ENCODE results near the gene DVL1. TPM values are rescaled to one million over a fixed set of nuclear protein-coding genes. Genes with fewer than 3 reads are reported as not detected.

The DVL1 gene
- total RNA-seq, 5 donors from 2014 or later (not counting 1 experiment from before 2014, with no cell fraction given), result 43.6 to 70.4 (median 64.9) TPM

DNA sequence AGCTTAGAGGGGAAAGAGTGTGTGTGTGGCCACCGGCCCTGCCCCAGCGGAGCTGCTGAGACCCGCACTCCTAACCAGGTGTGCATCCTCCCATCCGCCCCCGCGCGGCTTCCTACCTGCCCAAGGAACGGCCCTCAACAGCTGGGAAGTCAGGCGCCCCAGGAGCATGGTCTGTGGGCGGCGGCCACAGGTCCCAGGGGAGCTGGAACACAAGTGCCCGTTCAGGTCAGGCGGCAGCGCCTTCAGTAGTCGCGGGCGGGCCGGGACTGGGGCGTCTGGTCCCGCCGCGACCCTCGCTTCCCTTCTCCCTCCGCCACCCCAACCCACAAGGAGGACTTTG is 25.3 kb upstream of the DVL1 start:
- peak overlapping the region; percentile 91 for H3K27ac ChIP-seq (ENCODE audit: low read length)
- peak overlapping the region; percentile 83 to 91 (median 88) for H3K4me3 Mint-ChIP-seq
- H3K4me1 Mint-ChIP-seq, result peaks cover 0 to 41% (median 23%) of the 10 kb centered on the region in 3 donors
- H3K9me3 Mint-ChIP-seq, result no peaks in the 10 kb centered on the region
- no peaks in the 10 kb centered on the region for H3K36me3 Mint-ChIP-seq
- peaks cover 15 to 51% of the 10 kb centered on the region in 2 experiments for H3K4me1 ChIP-seq (ENCODE audit: control insufficient read depth in 1 of 2, extremely low read depth in 1 of 2, insufficient read depth in 2 of 2, low read length in 2 of 2)
- peak overlapping the region; percentile 71 to 76 for H3K4me3 ChIP-seq (ENCODE audit: control insufficient read depth in 1 of 2, extremely low read depth in 1 of 2, low read length in 1 of 2)
- ATAC-seq (replicated peaks in 1 of 4) (no peak), DNase-seq (peak in 1 of 35 experiments; percentile 24)
- ChIA-PET CTCF (interaction anchor here in 1 of 2 donors (1.2 kb wide), 3 partner anchors 24 to 33 kb away, joined by 3 to 4 read pairs (median 4); partner anchors contain the start of gene CCNL2), POLR2A (interaction anchor here in 1 of 2 donors (0.5 to 1.2 kb wide), 2 partner anchors 24 to 28 kb away, joined by 4 read pairs; partner anchors contain the start of gene CCNL2)
- no peaks in the 10 kb centered on the region for H3K27me3 Mint-ChIP-seq
- no peaks in the 10 kb centered on the region for H3K9me3 ChIP-seq
- peak overlapping the region in 1 of 2 donors; percentile 79 for H3K27ac Mint-ChIP-seq
- H3K36me3 ChIP-seq (ENCODE audit: control insufficient read depth in 2 of 2, extremely low read depth in 1 of 2, insufficient read depth in 1 of 2, low read length in 1 of 2), result peaks cover 0 to 4% of the 10 kb centered on the region in 2 donors
- whole genome bisulfite sequencing (ENCODE audit: insufficient coverage), result under 1% methylated on average over 24 of the region's 24 CpGs
- H3K27me3 ChIP-seq (replicated peaks in 1 of 2; ENCODE audit: control insufficient read depth in 2 of 2, extremely low read depth in 1 of 2, insufficient read depth in 2 of 2, low read length in 1 of 2), result no peaks in the 10 kb centered on the region

DNA sequence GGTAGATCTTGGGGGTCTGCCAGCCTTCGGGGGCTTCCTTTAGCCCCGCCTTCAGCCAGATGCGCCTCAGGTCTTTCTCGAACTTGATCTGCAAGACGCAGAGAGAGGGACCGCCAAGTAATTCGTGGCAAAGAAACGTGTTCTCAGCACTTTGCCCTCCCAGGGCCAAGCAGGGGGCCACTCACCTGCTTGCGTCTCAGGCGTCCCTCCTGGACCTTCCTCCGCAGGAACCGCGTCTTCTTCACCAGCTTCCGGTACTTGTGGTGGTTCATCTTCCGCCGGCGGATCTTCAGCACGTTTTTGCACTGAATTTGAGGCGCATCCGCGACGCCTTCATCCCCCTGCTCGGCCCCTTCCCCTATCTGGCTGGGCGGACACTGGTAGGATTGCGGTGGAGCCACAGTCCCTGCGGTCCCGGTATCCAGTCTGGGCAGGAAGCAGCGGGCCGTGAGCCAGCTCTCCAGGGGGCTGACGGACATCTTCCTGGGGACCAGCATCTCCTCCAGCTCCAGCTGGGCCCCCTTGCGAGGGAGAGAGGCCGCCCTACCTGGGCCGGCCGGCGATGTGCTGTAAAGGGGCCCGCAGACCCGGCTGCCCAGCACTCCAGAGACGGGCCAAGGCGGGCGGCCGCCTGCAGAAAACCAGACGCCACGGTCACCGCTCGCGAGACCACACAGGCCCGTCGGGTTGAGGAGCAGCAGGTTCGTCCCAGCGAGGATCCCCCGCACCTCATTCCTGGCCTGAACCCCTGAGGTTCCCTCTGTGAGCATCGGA is 24.8 kb upstream of the DVL1 start:
- peaks cover 0 to 4% of the 10 kb centered on the region in 2 donors for H3K36me3 ChIP-seq (ENCODE audit: control insufficient read depth in 2 of 2, extremely low read depth in 1 of 2, insufficient read depth in 1 of 2, low read length in 1 of 2)
- ATAC-seq (replicated peaks in 1 of 4), result no peak
- peaks cover 15 to 51% of the 10 kb centered on the region in 2 experiments for H3K4me1 ChIP-seq (ENCODE audit: control insufficient read depth in 1 of 2, extremely low read depth in 1 of 2, insufficient read depth in 2 of 2, low read length in 2 of 2)
- Mint-ChIP-seq H3K36me3 (no peaks in the 10 kb centered on the region), H3K4me1 (peaks cover 0 to 41% (median 23%) of the 10 kb centered on the region in 3 donors), H3K27me3 (no peaks in the 10 kb centered on the region), H3K4me3 (peak overlapping the region; percentile 83 to 91 (median 88)), H3K27ac (peak overlapping the region; percentile 43 to 79), H3K9me3 (no peaks in the 10 kb centered on the region)
- H3K4me3 ChIP-seq (ENCODE audit: control insufficient read depth in 1 of 2, extremely low read depth in 1 of 2, low read length in 1 of 2), result peak overlapping the region; percentile 71 to 76
- ChIA-PET CTCF (interaction anchor here in 1 of 2 donors (1.2 kb wide), 1 partner anchor 25 kb away, joined by 4 read pairs; the partner anchor contains the start of gene CCNL2), POLR2A (no interaction called here)
- peak in 1 of 35 experiments; percentile 14 for DNase-seq
- 69% methylated on average over 49 of the region's 52 CpGs for WGBS (ENCODE audit: insufficient coverage)
- no peaks in the 10 kb centered on the region for H3K27me3 ChIP-seq (replicated peaks in 1 of 2; ENCODE audit: control insufficient read depth in 2 of 2, extremely low read depth in 1 of 2, insufficient read depth in 2 of 2, low read length in 1 of 2)
- H3K27ac ChIP-seq (ENCODE audit: low read length), result peak overlapping the region; percentile 91
- no peaks in the 10 kb centered on the region for H3K9me3 ChIP-seq

GRCh38 chr1:1373051-1373814 is 24.0 kb upstream of the DVL1 start:
- Mint-ChIP-seq H3K9me3 (no peaks in the 10 kb centered on the region), H3K4me1 (peaks cover 0 to 41% (median 23%) of the 10 kb centered on the region in 3 donors), H3K4me3 (peak overlapping the region; percentile 83 to 91 (median 88)), H3K36me3 (no peaks in the 10 kb centered on the region), H3K27ac (peak overlapping the region in 1 of 2 donors; percentile 76), H3K27me3 (no peaks in the 10 kb centered on the region)
- ATAC-seq (replicated peaks in 1 of 4) (no peak), DNase-seq (no peak)
- Histone ChIP-seq H3K27me3 (replicated peaks in 1 of 2; ENCODE audit: control insufficient read depth in 2 of 2, extremely low read depth in 1 of 2, insufficient read depth in 2 of 2, low read length in 1 of 2) (no peaks in the 10 kb centered on the region), H3K36me3 (ENCODE audit: control insufficient read depth in 2 of 2, extremely low read depth in 1 of 2, insufficient read depth in 1 of 2, low read length in 1 of 2) (peaks cover 0 to 4% of the 10 kb centered on the region in 2 donors), H3K9me3 (no peaks in the 10 kb centered on the region), H3K4me3 (ENCODE audit: control insufficient read depth in 1 of 2, extremely low read depth in 1 of 2, low read length in 1 of 2) (no peak overlapping the region), H3K4me1 (ENCODE audit: control insufficient read depth in 1 of 2, extremely low read depth in 1 of 2, insufficient read depth in 2 of 2, low read length in 2 of 2) (peaks cover 15 to 51% of the 10 kb centered on the region in 2 experiments), H3K27ac (ENCODE audit: low read length) (no peak overlapping the region)
- WGBS (ENCODE audit: insufficient coverage), result 95% methylated on average over 22 of the region's 26 CpGs
- CTCF ChIA-PET, result interaction anchor here in 1 of 2 donors (1.2 kb wide), 1 partner anchor 26 kb away, joined by 4 read pairs; the partner anchor contains the start of gene CCNL2
- POLR2A ChIA-PET, result no interaction called here

- H3K4me3 ChIP-seq (ENCODE audit: control insufficient read depth in 1 of 2, extremely low read depth in 1 of 2, low read length in 1 of 2), result peak overlapping the region; percentile 29 to 41
- Mint-ChIP-seq H3K27me3 (no peaks in the 10 kb centered on the region), H3K4me1 (peaks cover 0 to 41% (median 23%) of the 10 kb centered on the region in 3 donors), H3K36me3 (no peaks in the 10 kb centered on the region), H3K27ac (peak overlapping the region in 1 of 2 donors; percentile 46), H3K4me3 (peak overlapping the region; percentile 44 to 57 (median 56)), H3K9me3 (no peaks in the 10 kb centered on the region)
- H3K9me3 ChIP-seq, result no peaks in the 10 kb centered on the region
- ChIA-PET CTCF (interaction anchor here (0.5 to 1.3 kb wide), 4 partner anchors 13 to 67 kb away, joined by 3 to 7 read pairs (median 4); partner anchors contain the start of gene CCNL2 (in 1 of the 2)), POLR2A (interaction anchor here in 1 of 2 donors (0.6 kb wide), 1 partner anchor 45 kb away, joined by 5 read pairs; no protein-coding TSS in a partner anchor)
- H3K4me1 ChIP-seq (ENCODE audit: control insufficient read depth in 1 of 2, extremely low read depth in 1 of 2, insufficient read depth in 2 of 2, low read length in 2 of 2), result peaks cover 15 to 51% of the 10 kb centered on the region in 2 experiments
- ATAC-seq (replicated peaks in 1 of 4), result peak; percentile 28 to 60 (median 43)
- peaks cover 0 to 4% of the 10 kb centered on the region in 2 donors for H3K36me3 ChIP-seq (ENCODE audit: control insufficient read depth in 2 of 2, extremely low read depth in 1 of 2, insufficient read depth in 1 of 2, low read length in 1 of 2)
- WGBS (ENCODE audit: insufficient coverage), result 29% methylated on average over 20 of the region's 26 CpGs
- peak; percentile 16 to 82 (median 67) for DNase-seq
- peak overlapping the region; percentile 74 for H3K27ac ChIP-seq (ENCODE audit: low read length)
- no peaks in the 10 kb centered on the region for H3K27me3 ChIP-seq (replicated peaks in 1 of 2; ENCODE audit: control insufficient read depth in 2 of 2, extremely low read depth in 1 of 2, insufficient read depth in 2 of 2, low read length in 1 of 2)
These were observed 22.8 kb upstream of the DVL1 start for GRCh38 chr1:1371746-1372711.

DNA sequence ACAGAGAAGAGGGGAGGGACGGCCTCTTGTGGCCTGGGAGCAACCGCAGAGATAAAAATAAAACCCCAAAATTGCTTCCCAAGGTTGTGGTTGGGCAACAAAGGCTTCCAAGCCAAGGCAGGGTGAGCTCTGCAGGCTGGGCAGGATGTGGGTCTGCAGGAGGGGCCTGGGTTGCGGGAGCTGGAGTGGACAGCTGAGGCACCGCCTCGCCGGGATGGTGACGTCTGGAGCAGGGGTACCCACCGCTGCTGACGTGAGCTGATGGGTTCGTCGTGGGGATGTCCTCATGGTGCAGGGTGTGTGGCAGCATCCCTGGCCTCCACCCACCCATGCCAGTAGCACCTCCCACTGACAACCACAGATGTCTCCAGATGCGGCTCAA is 22.1 kb upstream of the DVL1 start:
- Mint-ChIP-seq H3K4me3 (peak overlapping the region in 2 of 3 donors; percentile 31 to 56), H3K4me1 (peaks cover 0 to 41% (median 23%) of the 10 kb centered on the region in 3 donors), H3K27me3 (no peaks in the 10 kb centered on the region), H3K36me3 (no peaks in the 10 kb centered on the region), H3K9me3 (no peaks in the 10 kb centered on the region), H3K27ac (peak overlapping the region in 1 of 2 donors; percentile 59)
- Histone ChIP-seq H3K4me1 (ENCODE audit: control insufficient read depth in 1 of 2, extremely low read depth in 1 of 2, insufficient read depth in 2 of 2, low read length in 2 of 2) (peaks cover 15 to 49% of the 10 kb centered on the region in 2 experiments), H3K9me3 (no peaks in the 10 kb centered on the region), H3K27me3 (replicated peaks in 1 of 2; ENCODE audit: control insufficient read depth in 2 of 2, extremely low read depth in 1 of 2, insufficient read depth in 2 of 2, low read length in 1 of 2) (no peaks in the 10 kb centered on the region), H3K27ac (ENCODE audit: low read length) (peak overlapping the region; percentile 74), H3K36me3 (ENCODE audit: control insufficient read depth in 2 of 2, extremely low read depth in 1 of 2, insufficient read depth in 1 of 2, low read length in 1 of 2) (peaks cover 0 to 4% of the 10 kb centered on the region in 2 donors), H3K4me3 (ENCODE audit: control insufficient read depth in 1 of 2, extremely low read depth in 1 of 2, low read length in 1 of 2) (peak overlapping the region; percentile 29 to 41)
- ChIA-PET POLR2A (no interaction called here), CTCF (interaction anchor here (0.5 to 1.3 kb wide), 5 partner anchors 12 to 66 kb away, joined by 3 to 7 read pairs (median 3); partner anchors contain the start of gene CCNL2 (in 1 of the 2))
- ATAC-seq (replicated peaks in 1 of 4), result peak; percentile 10 to 78 (median 18)
- 9% methylated on average over 5 of the region's 12 CpGs for WGBS (ENCODE audit: insufficient coverage)
- DNase-seq, result peak in 33 of 35 experiments; percentile 43 to 94 (median 88)

Measured in T-cell (primary cell).